ENCODE results near the gene XRCC2.

GRCh38 chr7:152649220-152649619 is 26.7 kb downstream of the XRCC2 start:
- TF ChIP-seq CREB1 (IDR thresholded peaks at IDR 0.05; ENCODE audit: low read depth) (no peak), CEBPB (IDR thresholded peaks at IDR 0.05) (no peak), EP300 (IDR thresholded peaks at IDR 0.05; ENCODE audit: borderline replicate concordance) (no peak), YY1 (IDR thresholded peaks at IDR 0.05; ENCODE audit: low read depth) (no peak), ZBTB7A (IDR thresholded peaks at IDR 0.05; ENCODE audit: low read depth) (no peak), EGR1 (IDR thresholded peaks at IDR 0.05) (no peak), FOXM1 (IDR thresholded peaks at IDR 0.05; ENCODE audit: borderline replicate concordance, low read depth) (no peak), REST (IDR thresholded peaks at IDR 0.05; ENCODE audit: low read depth) (no peak)

Measured in Ishikawa (cell line).